ENCODE data around the gene ARL14. TPM values are rescaled to one million over a fixed set of nuclear protein-coding genes. Genes with fewer than 3 reads are reported as not detected.

Gene ARL14
- total and polyA plus RNA-seq, 2 of the 13 experiments (the other 11 are each of a cell fraction or from before 2014, with no cell fraction given) = 0.11 TPM; not detected in 1

GRCh38 chr3:160695915-160696327, 19.0 kb downstream of the ARL14 start:
- no peak for ATAC-seq
- Histone ChIP-seq H3K4me1 (ENCODE audit: insufficient read depth, low read length) (no peaks in the 10 kb centered on the region), H3K27me3 (ENCODE audit: control insufficient read depth in 1 of 2, insufficient read depth in 2 of 2, low read length in 2 of 2) (no peaks in the 10 kb centered on the region), H3K9me3 (ENCODE audit: low read length) (no peaks in the 10 kb centered on the region), H3K4me2 (ENCODE audit: low read depth, low read length) (no peak overlapping the region), H3K79me2 (ENCODE audit: insufficient read depth, low read length) (no peaks in the 10 kb centered on the region), H3K4me3 (replicated peaks in 1 of 3; ENCODE audit: insufficient read depth in 1 of 3, low read depth in 2 of 3, low read length in 3 of 3) (no peak overlapping the region), H3K36me3 (replicated peaks in 1 of 2; ENCODE audit: control insufficient read depth in 1 of 2, insufficient read depth in 2 of 2, low read length in 2 of 2) (no peaks in the 10 kb centered on the region), H3K9ac (ENCODE audit: insufficient read depth, low read depth, low read length) (no peak overlapping the region), H4K20me1 (ENCODE audit: insufficient read depth, low read length) (no peaks in the 10 kb centered on the region), H2AFZ (ENCODE audit: low read length) (no peak overlapping the region), H3K27ac (ENCODE audit: extremely low read length, insufficient read depth, low read length) (no peak overlapping the region)
- in situ Hi-C loops (cut with HindIII; ENCODE audit: extremely low pct_ligation_motif_present, low pct_unique_long_range_greater_than_20kb) (no loop called here), intact Hi-C loops (cut with micrococcal nuclease; ENCODE audit: unreplicated experiment) (no loop called here)
- TF ChIP-seq PAXIP1 (CRISPR knock-in tag; conservative IDR thresholded peaks at IDR 0.05) = no peak
- CTCF ChIA-PET (ENCODE audit: low intra/inter-chr PET ratio, low total read pairs) = no interaction called here
- no peak for FAIRE-seq
- no TSS peak for BruUV-seq (replicated peaks)
- DNase-seq (ENCODE audit: low spot score) = no peak
- POLR2A ChIA-PET = no interaction called here
- WGBS (ENCODE audit: low lambda C conversion rate) = 0% methylated on average over 2 of the region's 2 CpGs

GRCh38 chr3:160697637-160698380, 20.8 kb downstream of the ARL14 start:
- Histone ChIP-seq H3K27ac (ENCODE audit: extremely low read length, insufficient read depth, low read length) (no peak overlapping the region), H3K27me3 (ENCODE audit: control insufficient read depth in 1 of 2, insufficient read depth in 2 of 2, low read length in 2 of 2) (no peaks in the 10 kb centered on the region; a peak in 1 of 5 replicates), H2AFZ (ENCODE audit: low read length) (no peak overlapping the region), H3K9me3 (ENCODE audit: low read length) (no peaks in the 10 kb centered on the region), H3K4me2 (ENCODE audit: low read depth, low read length) (no peak overlapping the region), H3K4me3 (replicated peaks in 1 of 3; ENCODE audit: insufficient read depth in 1 of 3, low read depth in 2 of 3, low read length in 3 of 3) (no peak overlapping the region), H4K20me1 (ENCODE audit: insufficient read depth, low read length) (no peaks in the 10 kb centered on the region), H3K36me3 (replicated peaks in 1 of 2; ENCODE audit: control insufficient read depth in 1 of 2, insufficient read depth in 2 of 2, low read length in 2 of 2) (no peaks in the 10 kb centered on the region), H3K9ac (ENCODE audit: insufficient read depth, low read depth, low read length) (no peak overlapping the region), H3K79me2 (ENCODE audit: insufficient read depth, low read length) (no peaks in the 10 kb centered on the region), H3K4me1 (ENCODE audit: insufficient read depth, low read length) (no peaks in the 10 kb centered on the region)
- BruUV-seq (replicated peaks) = no TSS peak
- ChIA-PET CTCF (ENCODE audit: low intra/inter-chr PET ratio, low total read pairs) (no interaction called here), POLR2A (no interaction called here)
- TF ChIP-seq RBM39 (IDR thresholded peaks at IDR 0.05; ENCODE audit: low read depth, low read length, poor library complexity, severe bottlenecking) = no peak
- peak; percentile 41; the same call in 1 of the 2 replicates for TF ChIP-seq CEBPB (IDR thresholded peaks at IDR 0.05; ENCODE audit: borderline replicate concordance, low read depth, low read length)
- 82% methylated on average over 1 of the region's 1 CpG for WGBS (ENCODE audit: low lambda C conversion rate)
- DNase-seq (ENCODE audit: low spot score) (no peak), ATAC-seq (no peak), FAIRE-seq (no peak)
- in situ Hi-C loops (cut with HindIII; ENCODE audit: extremely low pct_ligation_motif_present, low pct_unique_long_range_greater_than_20kb) (no loop called here), intact Hi-C loops (cut with micrococcal nuclease; ENCODE audit: unreplicated experiment) (no loop called here)
